Head of caudate nucleus (tissue), 42 donors: ENCODE results near the gene PGLYRP2.
"Not testable (repeated sequence)": the region's sequence is repeated elsewhere in the genome, so short reads cannot be mapped to it uniquely, and the experiment has no call there.

ENCODE experiments used
- DNase-seq, 42 donors: peaks; one replicate each; pipeline versions ENCODE4 v3.0.0 to v3.0.0-alpha.2; 2020 to 2021; ENCODE audit warnings: mixed read lengths in 7 of 42
- intact Hi-C: fragments of 100-400 bp; cut with DNase I; formaldehyde crosslinking; loops from one replicate; pipeline ENCODE4 v1.15.0; 2022

The PGLYRP2 gene, protein sequence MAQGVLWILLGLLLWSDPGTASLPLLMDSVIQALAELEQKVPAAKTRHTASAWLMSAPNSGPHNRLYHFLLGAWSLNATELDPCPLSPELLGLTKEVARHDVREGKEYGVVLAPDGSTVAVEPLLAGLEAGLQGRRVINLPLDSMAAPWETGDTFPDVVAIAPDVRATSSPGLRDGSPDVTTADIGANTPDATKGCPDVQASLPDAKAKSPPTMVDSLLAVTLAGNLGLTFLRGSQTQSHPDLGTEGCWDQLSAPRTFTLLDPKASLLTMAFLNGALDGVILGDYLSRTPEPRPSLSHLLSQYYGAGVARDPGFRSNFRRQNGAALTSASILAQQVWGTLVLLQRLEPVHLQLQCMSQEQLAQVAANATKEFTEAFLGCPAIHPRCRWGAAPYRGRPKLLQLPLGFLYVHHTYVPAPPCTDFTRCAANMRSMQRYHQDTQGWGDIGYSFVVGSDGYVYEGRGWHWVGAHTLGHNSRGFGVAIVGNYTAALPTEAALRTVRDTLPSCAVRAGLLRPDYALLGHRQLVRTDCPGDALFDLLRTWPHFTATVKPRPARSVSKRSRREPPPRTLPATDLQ

DNA sequence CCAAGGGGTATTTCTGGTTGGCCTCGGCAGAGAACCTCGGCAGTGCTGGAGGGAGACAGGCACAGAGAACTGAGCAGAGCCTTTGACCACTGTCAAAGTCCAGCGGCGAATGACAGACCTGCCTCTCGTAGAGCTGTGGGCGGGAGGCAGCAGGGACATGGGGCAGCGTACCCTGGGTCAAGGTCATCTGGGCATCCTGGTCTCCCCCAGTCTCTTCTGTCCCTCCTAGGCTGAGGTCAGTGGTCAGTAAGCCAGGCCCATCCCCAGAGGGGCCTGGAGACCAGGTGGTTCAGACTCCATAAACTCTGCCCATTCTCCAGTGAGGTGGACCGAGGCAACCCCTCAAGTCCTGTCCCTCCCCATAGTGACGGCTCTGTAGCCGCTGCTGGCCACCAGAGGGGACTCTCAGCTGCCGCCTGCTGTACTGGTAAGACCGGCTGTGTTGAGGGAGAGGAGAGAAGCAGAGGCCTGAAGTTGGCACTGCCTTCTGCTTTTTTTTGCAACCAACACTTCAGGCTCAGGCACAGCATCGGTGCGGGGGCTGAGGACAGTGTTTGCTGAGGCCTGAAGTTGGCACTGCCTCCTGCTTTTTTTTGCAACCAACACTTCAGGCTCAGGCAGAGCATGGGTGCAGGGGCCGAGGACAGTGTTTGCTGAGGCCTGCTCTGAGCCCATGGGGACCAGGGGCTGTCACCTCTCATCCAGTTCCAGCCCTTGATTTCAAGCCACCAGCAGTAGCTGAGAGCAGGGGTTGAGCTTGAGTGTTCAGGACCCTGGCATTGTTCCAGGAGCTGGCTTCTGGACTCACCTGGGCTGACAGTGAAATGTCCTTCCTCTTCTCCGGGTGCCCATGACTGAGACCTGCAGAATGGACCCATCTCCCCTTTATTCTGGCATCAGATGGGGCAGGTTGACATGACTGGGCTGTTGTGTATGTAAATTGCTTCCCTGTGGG, at the start of gene PGLYRP2:
TSS of gene PGLYRP2 (minus strand) at position 111 of the 955 bp plus-strand sequence. CDS start 130 bp downstream, outside the sequence.
- DNase-seq, result peak in 4 of 42 donors; percentile 4 to 43 (median 17)
- intact Hi-C loops, result no loop called here

DNA sequence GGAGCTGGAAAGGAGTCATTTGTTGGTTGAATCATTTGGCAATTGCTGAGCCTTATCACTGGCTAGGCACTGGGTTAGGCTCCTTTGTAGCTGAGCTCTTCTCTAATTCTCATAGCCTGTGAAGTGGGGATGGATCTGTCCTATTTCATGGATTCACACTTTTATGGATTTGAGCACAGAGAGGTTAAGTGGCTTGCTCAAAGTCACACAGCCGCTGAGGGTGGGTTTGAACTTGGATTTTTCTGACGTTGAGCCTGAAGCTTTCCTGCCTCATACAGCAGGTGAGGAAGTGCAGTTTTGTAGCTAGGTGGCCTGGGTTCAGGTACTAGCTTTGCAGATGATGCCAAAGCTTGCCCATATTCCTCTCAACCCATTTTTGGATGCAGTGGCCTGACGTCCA, 48.4 kb upstream of the PGLYRP2 start:
- intact Hi-C loops, result no loop called here

DNA sequence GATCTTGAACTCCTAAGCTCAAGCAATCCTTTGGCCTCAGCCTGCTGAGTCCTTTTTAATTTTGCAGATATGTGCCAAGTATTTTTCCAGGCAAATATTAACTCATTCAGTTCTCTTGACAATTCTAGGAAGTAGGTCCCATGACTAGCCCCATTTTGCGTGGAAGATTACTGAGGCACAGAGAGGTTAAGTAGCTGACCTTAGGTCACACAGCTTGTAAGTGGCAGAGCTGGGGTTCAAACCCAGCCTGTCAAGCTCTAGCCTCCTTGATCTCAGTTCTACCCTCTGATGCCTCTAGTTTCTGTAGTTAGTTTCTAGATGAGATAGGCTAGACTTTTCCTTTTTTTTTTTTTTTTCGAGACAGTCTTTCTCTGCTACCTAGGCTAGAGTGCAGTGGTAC, 47.1 kb upstream of the PGLYRP2 start:
- intact Hi-C loops, result no loop called here
- DNase-seq, result no peak

More for the DNA sequence above, 48.4 kb upstream of the PGLYRP2 start:
- no peak for DNase-seq

DNA sequence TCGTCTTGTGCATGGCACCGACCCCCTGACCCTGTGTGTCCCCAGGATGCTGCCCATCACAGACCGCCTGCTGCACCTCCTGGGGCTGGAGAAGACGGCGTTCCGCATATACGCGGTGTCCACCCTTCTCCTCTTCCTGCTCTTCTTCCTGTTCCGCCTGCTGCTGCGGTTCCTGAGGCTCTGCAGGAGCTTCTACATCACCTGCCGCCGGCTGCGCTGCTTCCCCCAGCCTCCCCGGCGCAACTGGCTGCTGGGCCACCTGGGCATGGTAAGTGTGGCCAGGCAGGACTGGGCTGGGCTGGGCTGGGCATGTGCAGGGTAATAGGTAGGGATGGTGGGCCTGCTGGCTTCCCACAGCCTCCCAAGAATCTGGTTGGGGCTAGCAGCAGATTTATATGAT, 46.0 kb upstream of the PGLYRP2 start:
- intact Hi-C loops, result no loop called here

DNA sequence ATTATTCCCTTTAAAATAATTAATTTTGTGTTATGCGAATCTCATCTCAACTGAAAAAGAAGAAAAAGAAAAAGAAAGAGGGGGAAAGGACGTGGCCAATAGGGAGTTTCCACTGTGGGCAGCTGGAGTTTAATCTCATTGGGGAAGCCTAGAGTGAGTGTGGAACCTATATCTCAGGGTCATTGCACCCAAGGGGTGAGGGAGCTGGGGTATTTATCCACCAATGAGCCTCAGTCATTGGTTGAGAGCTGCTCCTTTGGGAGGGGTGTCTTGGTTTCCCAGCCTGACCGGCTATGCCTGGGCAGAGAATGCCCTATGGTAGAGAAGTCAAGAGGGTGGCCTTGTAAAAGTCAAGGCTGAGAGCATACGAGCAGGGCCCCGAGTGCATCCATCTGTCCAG, 45.5 kb upstream of the PGLYRP2 start:
- intact Hi-C loops, result no loop called here
- DNase-seq, result no peak

More for the DNA sequence above, 46.0 kb upstream of the PGLYRP2 start:
- DNase-seq, result no peak

DNA sequence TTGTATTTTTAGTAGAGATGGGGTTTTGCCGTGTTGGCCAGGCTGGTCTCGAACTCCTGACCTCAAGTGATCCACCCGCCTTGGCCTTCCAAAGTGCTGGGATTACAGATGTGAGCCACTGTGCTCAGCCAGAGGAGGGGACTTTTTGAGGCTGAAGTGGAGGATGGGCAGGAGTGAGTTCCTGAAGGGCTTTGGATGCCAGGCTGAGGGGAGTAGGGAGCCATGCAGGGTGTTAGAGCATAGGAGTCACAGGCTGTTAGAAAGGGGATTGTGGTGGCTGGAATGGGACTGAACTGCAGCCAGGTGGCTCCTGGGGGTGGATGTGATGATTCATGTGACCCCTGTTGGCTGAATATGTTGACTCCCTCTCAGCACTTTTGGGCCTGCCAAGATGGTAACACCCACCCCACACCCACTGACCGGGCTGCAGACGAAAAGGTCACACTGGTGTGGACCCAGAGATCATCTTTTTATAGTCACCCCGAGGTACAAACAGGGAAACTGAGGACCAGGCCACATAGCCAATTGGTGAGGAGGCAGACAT, 40.2 kb upstream of the PGLYRP2 start:
- intact Hi-C loops, result no loop called here
- DNase-seq, result no peak

DNA sequence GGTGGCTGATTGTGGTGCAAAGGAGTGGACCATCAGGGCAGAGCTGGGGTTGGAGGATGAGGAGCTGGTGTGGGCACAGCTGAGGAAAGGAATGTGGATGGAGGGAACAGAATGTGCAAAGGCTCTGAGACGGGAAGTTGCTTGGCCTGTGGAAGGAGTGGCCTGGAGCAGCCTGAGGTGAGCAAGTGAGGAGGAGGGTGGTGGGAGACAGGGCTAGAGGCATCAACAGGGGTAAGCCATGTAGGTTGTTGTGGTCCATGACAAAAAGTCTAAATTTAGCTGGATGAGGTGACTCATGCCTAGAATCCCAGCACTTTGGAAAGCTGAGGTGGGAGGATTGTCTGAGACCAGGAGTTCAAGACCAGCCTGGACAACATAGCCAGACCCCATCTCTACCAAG, 38.5 kb upstream of the PGLYRP2 start:
- intact Hi-C loops, result no loop called here
- no peak for DNase-seq

DNA sequence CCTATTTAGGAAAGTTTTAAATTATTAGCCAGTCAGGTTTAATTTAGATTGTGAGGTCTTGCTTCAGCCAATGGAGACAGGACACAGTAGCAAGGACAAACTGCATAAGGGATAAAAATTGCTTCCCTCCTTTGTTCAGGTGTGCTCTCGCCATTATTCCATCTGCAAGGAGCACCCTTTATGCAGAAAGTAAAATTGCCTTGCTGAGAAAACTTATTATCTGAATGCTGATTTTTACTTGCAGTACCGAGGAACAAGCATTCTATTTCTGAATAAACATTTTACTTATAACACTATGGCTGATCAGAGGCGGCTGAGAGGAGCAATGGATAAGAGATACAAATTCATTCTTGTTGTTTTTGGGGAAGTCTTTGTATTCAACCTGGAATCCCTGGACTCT, 37.1 kb upstream of the PGLYRP2 start:
- intact Hi-C loops, result no loop called here
- no peak for DNase-seq

DNA sequence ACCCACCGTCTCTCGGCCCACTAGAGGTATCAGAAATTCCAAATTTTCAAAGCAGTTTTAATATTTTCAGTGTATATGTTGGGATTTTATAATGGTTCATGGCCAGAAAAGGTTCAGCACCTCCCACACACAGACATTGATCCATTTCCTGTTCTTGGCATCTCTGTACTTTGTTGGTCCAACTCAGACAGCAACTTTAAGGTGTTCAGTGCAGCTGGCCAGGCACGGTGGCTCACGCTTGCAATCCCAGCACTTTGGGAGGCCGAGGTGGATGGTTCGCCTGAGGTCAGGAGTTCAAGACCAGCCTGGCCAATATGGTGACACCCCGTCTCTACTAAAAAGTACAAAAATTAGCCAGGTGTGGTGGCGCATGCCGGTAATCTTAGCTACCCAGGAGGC, 35.9 kb upstream of the PGLYRP2 start:
- intact Hi-C loops, DNase-seq: not testable (repeated sequence)

DNA sequence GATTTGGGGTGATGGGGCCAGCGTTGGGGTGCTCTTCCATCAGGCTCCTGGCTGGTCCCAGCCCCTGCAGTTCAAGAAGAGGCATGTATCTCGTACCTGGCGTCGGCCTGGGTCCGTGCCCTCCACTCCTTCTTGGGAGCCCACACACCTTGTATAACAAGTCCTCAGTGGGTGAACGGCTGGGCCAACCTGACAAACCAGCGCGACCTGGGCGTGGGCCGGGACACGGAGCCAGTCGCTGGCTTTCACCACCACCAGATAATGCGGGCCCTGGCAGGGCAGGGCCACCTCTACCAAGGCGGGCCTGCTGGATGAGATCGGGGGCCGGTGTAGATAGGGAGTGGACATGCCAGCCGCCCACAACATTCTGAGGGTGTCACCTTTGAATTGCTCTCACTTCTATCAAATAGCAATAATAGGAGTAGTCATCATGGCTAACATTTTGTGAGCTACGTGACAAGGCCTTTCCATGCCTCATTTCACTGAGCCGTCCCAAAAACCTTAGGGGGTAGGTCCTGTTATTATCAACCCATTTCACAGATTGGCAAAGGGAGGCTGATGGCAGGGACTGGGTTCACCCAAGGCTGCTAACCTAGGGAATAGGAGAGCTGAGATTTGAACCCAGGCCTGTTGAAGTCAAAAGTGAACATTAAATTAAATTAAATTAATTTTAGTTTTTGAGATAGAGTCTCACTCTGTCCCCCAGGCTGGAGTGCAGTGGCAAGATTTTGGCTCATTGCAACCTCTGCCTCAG, 32.5 kb upstream of the PGLYRP2 start:
- DNase-seq, result no peak
- intact Hi-C loops, result no loop called here

DNA sequence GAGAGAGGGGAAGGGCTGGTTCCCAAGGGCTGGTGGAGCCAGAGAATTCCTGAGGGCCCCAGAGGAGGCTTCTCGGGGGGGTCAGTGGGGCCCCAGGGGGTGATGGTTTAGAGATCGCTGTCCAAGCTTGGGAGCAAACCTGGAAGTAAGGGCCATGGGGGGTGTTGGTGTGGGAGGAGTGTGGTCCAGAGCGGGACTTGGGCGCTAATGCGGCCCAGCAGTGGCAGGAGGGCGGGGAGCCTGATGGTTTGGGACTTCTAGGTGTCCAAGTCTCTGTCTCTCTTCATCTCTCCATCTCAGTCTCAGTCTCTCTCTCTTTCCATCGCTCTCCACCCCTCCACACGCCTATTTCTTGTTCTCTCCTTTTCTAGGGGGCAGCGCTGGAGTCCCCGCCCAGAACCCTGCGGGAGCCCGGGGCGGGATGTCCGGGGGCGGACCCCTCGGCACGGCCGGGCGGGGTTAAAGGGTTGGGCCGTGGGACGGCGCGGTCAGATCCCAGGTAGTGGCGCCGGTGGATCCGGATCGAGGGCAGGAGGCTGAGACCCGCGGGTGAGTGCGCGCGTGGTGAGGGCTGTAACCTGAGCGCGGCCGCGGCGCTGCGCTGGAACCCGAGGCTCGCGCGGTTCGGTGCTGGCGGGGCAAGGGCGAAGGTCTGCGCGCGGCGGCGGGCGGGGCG, 28.9 kb upstream of the PGLYRP2 start, which contains the start of gene CYP4F22:
TSS of gene CYP4F22 (plus strand) at position 491 of the 676 bp plus-strand sequence. CDS start 16,812 bp downstream, outside the sequence.
- intact Hi-C loops, result no loop called here
- no peak for DNase-seq

DNA sequence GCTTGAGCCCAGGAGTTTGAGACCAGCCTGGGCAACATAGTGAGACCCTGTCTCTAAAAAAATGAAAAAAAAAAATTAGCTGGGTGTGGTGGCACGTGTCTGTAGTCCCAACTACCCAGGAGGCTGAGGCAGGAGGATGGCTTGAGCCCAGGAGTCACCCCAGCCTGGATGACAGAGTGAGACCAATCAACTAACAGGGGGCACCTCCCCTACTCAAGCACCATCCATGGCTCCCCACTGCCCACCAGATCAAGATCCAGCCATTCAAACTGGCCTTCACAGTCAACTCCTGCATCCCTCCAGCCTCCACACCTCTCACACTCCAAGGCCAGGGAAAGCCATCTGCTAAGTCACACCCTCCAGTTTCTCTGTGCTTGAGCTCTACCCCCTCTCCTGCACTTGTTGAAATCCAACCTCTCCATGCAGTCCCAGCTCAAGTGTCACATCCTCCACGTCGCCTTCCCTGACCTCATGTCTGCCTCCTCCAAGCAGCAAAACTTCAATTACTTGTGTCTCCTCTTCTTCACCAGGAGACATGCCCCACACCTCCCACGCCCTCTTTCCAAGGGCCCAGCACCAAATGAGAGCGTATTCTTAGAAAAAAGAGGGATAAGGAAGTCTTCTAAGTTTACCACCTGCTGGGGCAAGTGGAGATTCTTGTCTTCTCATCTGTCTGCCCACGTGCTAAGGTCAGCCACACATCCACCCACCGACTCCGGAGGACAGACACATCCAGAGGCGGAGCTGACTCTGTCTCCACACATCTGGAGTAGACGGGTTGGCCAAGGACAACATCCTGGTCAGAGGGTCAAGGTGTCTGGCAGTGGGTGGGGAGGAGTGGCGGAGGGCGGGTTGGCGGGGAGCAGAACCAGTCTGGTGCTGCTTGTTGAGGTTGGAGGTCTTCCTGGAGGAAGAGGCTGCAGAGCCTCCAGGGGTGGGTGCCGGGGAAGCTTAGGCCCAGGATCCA, 28.1 kb upstream of the PGLYRP2 start:
- intact Hi-C loops, result no loop called here
- no peak for DNase-seq

DNA sequence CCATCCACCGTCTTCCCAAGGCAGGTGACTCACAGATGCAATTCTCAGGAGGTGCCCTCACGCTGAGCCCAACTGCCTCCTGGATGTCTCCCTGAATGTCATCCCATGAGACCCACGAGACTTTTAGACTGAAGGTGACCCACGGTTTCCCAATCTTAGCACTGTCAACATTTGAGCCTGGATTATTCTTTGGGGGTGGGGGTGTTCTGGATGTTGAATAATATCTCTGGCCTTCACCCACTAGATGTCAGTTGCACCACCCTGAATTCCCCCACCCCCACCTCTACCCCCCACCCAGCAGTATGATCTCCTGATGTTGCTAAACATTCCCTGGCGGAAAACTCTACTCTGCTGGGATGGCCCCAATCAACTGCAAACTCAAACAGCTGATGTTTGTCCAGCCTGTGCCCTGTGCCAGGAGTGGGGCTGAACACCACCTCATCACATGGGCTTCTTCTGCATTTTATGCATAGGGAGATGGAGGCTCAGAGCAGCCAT, 26.8 kb upstream of the PGLYRP2 start:
- intact Hi-C loops, result no loop called here
- no peak for DNase-seq

DNA sequence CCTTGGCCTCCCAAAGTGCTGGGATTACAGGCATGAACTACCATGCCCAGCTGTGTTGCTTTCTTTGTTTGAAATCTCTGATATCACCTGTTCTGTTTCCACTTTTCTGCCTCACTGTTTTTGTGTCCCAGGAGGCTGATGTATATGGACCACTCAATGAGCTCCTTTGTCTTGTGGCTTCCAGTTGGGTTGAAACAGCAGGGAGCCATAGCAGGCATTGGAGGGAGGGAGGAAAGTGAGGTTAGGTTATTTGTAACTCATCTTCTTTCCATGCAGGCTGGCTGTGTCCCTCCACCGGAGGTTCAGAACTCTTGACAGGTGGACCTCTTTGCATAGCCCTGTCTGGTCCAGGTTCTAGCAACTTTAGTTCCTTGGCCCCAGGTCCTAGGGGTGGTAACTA, 23.0 kb upstream of the PGLYRP2 start:
- no peak for DNase-seq
- intact Hi-C loops, result no loop called here

DNA sequence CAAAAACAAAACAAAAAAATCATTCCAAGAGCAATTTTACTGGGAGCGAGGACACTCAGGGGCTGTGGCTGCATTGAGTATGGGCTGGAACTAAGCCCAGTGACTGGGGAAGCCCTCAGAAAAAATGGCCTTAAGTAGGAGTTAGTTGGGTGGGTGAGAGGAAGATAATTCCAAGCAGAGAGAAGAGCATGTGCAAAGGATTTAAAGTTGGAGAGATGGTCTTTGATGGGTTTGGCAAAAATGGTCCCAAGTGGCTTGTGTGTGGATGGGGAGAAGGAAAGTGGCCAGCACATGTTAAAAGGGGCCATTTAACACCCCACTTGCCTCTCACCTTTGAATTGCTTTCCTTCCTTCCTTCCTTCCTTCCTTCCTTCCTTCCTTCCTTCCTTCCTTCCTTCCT, 22.3 kb upstream of the PGLYRP2 start:
- no peak for DNase-seq
- intact Hi-C loops, result no loop called here

DNA sequence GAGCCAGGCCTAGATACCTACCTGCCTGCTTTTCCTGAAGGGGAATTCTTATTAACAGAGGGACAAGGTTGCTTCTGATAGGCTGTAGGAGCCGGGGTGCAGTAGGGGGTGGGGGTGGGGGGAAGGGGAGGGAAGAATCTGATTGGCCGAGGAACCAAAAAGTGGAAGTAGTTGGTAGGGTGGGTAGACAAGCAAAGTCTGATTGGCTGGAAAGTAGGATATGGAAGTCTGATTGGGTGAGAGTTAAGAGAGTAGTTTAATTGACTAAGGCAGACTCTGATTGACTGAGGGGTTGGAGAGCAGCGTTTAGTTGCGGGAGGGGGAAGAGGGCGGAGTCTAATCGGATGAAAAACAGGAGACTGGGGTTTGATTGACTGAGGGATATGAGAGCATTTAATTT, 19.6 kb upstream of the PGLYRP2 start:
- intact Hi-C loops, result no loop called here
- DNase-seq, result peak in 1 of 42 donors; percentile 24
